IgD-negative memory B cell (primary cell): Measurements from ENCODE around the gene LAMB3. TPM values are rescaled to one million over a fixed set of nuclear protein-coding genes. Genes with fewer than 3 reads are reported as not detected.
A peak's percentile ranks its signal among the peaks of the same experiment; 100 is the strongest.

Experiments used
- H3K27ac Mint-ChIP-seq, 3 donors: one replicate each; pipeline ENCODE4 v1.8.0; 2020 to 2022; ENCODE audit warnings: mild to moderate bottlenecking in 3 of 3, mixed read lengths in 3 of 3, moderate library complexity in 1 of 3
- H3K27me3 Mint-ChIP-seq: one replicate; pipeline ENCODE4 v1.8.0; 2021; ENCODE audit warnings: mixed read lengths
- H3K36me3 Mint-ChIP-seq: one replicate; pipeline ENCODE4 v1.8.0; 2020; ENCODE audit warnings: mild to moderate bottlenecking, mixed read lengths
- H3K4me1 Mint-ChIP-seq, 3 donors: one replicate each; pipeline ENCODE4 v1.8.0; 2020 to 2022; ENCODE audit warnings: mixed read lengths in 3 of 3, mild to moderate bottlenecking in 1 of 3
- H3K4me3 Mint-ChIP-seq, 4 donors: one replicate each; pipeline ENCODE4 v1.8.0; 2020 to 2022; ENCODE audit warnings: mild to moderate bottlenecking in 4 of 4, mixed read lengths in 4 of 4, moderate library complexity in 3 of 4
- H3K9me3 Mint-ChIP-seq, 3 donors: one replicate each; pipeline ENCODE4 v1.8.0; 2020 to 2021; ENCODE audit warnings: mixed read lengths in 3 of 3, mild to moderate bottlenecking in 1 of 3
- polyA plus RNA-seq: library from polyadenylated mRNA; unstranded; fragments of 300-500 nt; fragmentation: Illumina TruSeq; gene quantifications from one replicate; pipeline ENCODE4 v1.2.3, GENCODE V29; 2021

LAMB3 gene
- polyA plus RNA-seq, 1 donor from 2014 or later: not detected

DNA sequence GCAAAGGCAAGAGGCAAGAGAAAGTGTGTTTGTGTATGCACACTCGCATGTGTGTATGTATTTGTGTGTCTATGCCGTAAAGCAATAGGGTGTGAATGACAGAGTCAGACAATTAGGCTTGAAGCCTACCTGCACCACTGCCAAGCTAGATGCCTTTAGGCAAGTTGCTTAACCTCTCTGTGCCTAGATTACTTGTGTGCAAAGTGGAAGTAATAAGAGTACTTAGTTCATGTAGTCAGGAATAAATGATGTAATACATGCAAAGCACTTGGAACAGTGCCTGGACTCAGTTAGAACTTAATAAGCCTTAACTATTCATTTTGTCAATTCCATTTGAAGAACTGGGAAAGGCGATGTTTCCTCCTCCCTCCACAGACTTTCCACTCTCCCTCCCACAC is 31.7 kb downstream of the LAMB3 start:
- Mint-ChIP-seq H3K27ac (no peak overlapping the region), H3K27me3 (peaks cover 23% of the 10 kb centered on the region), H3K36me3 (no peaks in the 10 kb centered on the region), H3K4me1 (peaks cover 0 to 1% (median 0%) of the 10 kb centered on the region in 3 donors), H3K4me3 (no peak overlapping the region), H3K9me3 (no peaks in the 10 kb centered on the region)

DNA sequence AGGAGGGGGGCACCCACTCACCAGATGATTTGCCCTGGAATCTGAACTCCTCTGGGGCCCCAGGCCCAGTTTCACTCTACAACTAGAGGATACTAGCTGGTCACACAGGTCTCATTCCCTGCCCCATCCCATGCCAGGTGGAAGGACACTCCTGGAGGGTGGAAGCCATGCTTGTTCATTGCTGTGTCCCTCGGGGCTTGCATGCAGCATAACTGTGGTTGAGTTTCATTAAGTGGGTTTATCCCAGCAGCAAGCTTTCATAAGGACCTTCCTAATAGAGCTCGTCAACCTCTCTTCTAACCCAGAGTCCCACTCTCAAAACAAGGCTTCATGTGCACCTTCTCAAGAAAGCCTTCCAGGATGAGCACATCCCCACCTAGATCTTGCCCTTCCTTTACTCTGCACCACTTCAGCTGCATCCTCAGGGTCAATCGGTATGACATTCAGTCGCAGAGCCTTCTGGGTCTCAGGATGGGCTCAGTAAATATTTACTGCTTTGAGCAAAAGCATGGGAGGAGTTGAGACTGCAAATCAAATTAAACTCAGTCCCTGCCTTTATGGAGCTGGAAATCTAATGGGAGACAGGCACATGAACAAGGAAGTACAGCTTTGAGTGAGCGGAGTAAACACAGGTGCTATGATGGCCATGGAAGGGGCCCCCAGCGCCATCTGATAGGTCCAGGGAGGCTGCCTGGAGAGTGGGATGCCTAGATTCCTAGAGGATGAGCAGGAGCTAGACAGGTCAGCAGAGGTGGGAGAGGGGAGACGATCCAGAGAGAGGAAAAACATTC is 32.3 kb downstream of the LAMB3 start:
- Mint-ChIP-seq H3K27ac (no peak overlapping the region), H3K36me3 (no peaks in the 10 kb centered on the region), H3K27me3 (peaks cover 23% of the 10 kb centered on the region)

GRCh38 chr1:209618756-209619420 is 33.3 kb downstream of the LAMB3 start:
- Mint-ChIP-seq H3K4me3 (no peak overlapping the region), H3K27ac (no peak overlapping the region)

More for the DNA sequence above, 32.3 kb downstream of the LAMB3 start:
- no peaks in the 10 kb centered on the region for H3K9me3 Mint-ChIP-seq
- peaks cover 0 to 1% (median 0%) of the 10 kb centered on the region in 3 donors for H3K4me1 Mint-ChIP-seq
- H3K4me3 Mint-ChIP-seq: no peak overlapping the region

DNA sequence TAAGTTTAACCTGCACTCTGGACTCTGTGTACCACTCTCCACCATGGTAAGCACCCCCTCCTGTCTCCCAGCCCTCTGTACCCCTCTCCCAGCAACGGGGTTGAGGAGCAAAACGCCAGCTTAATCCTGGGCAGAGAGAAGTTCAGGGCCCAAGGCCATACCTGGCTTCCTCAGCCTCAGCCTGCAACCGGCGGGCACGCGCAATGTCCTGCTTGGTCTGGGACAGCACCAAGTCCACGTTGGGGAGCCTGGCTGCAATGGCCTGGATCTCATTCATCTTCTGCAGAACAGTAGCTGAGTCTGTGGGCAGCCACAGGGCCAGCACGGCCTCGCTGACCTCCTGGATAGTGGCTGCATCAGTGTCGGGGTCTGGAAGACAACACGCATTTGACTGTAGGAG is 33.9 kb downstream of the LAMB3 start:
- Mint-ChIP-seq H3K9me3 (no peaks in the 10 kb centered on the region), H3K36me3 (no peaks in the 10 kb centered on the region), H3K27me3 (peaks cover 17% of the 10 kb centered on the region), H3K27ac (no peak overlapping the region), H3K4me1 (no peaks in the 10 kb centered on the region), H3K4me3 (no peak overlapping the region)

More at GRCh38 chr1:209618756-209619420, 33.3 kb downstream of the LAMB3 start:
- H3K9me3 Mint-ChIP-seq: no peaks in the 10 kb centered on the region
- H3K27me3 Mint-ChIP-seq: peaks cover 17% of the 10 kb centered on the region
- H3K36me3 Mint-ChIP-seq: no peaks in the 10 kb centered on the region
- no peaks in the 10 kb centered on the region for H3K4me1 Mint-ChIP-seq

- H3K4me3 Mint-ChIP-seq: no peak overlapping the region
- H3K27me3 Mint-ChIP-seq: peaks cover 17% of the 10 kb centered on the region
- no peaks in the 10 kb centered on the region for H3K9me3 Mint-ChIP-seq
- no peak overlapping the region for H3K27ac Mint-ChIP-seq
- no peaks in the 10 kb centered on the region for H3K36me3 Mint-ChIP-seq
- H3K4me1 Mint-ChIP-seq: no peaks in the 10 kb centered on the region
Observed at GRCh38 chr1:209617755-209618154, 34.5 kb downstream of the LAMB3 start.

- H3K4me3 Mint-ChIP-seq: no peak overlapping the region
- peaks cover 17% of the 10 kb centered on the region for H3K27me3 Mint-ChIP-seq
- H3K4me1 Mint-ChIP-seq: no peaks in the 10 kb centered on the region
- H3K27ac Mint-ChIP-seq: peak overlapping the region in 1 of 3 donors; percentile 3
- H3K36me3 Mint-ChIP-seq: no peaks in the 10 kb centered on the region
- no peaks in the 10 kb centered on the region for H3K9me3 Mint-ChIP-seq
Observed at GRCh38 chr1:209617047-209617673, 35.1 kb downstream of the LAMB3 start.

GRCh38 chr1:209616366-209617046 is 35.7 kb downstream of the LAMB3 start:
- peak overlapping the region in 1 of 3 donors; percentile 36 for H3K27ac Mint-ChIP-seq
- peaks cover 15% of the 10 kb centered on the region for H3K27me3 Mint-ChIP-seq
- no peaks in the 10 kb centered on the region for H3K9me3 Mint-ChIP-seq
- H3K4me1 Mint-ChIP-seq: no peaks in the 10 kb centered on the region
- H3K4me3 Mint-ChIP-seq: no peak overlapping the region
- no peaks in the 10 kb centered on the region for H3K36me3 Mint-ChIP-seq

GRCh38 chr1:209614906-209615305 is 37.3 kb downstream of the LAMB3 start:
- no peaks in the 10 kb centered on the region for H3K9me3 Mint-ChIP-seq
- H3K4me3 Mint-ChIP-seq: no peak overlapping the region
- H3K4me1 Mint-ChIP-seq: no peaks in the 10 kb centered on the region
- no peaks in the 10 kb centered on the region for H3K36me3 Mint-ChIP-seq
- H3K27me3 Mint-ChIP-seq: peaks cover 15% of the 10 kb centered on the region
- H3K27ac Mint-ChIP-seq: peak overlapping the region in 1 of 3 donors; percentile 29

GRCh38 chr1:209614151-209614420 is 38.1 kb downstream of the LAMB3 start:
- no peaks in the 10 kb centered on the region for H3K4me1 Mint-ChIP-seq
- H3K27ac Mint-ChIP-seq: no peak overlapping the region
- no peak overlapping the region for H3K4me3 Mint-ChIP-seq
- H3K9me3 Mint-ChIP-seq: no peaks in the 10 kb centered on the region
- H3K36me3 Mint-ChIP-seq: no peaks in the 10 kb centered on the region
- peaks cover 14% of the 10 kb centered on the region for H3K27me3 Mint-ChIP-seq

- Mint-ChIP-seq H3K36me3 (no peaks in the 10 kb centered on the region), H3K27me3 (peaks cover 14% of the 10 kb centered on the region), H3K9me3 (no peaks in the 10 kb centered on the region), H3K4me3 (no peak overlapping the region), H3K27ac (peak overlapping the region in 1 of 3 donors; percentile 27), H3K4me1 (no peaks in the 10 kb centered on the region)
Observed at GRCh38 chr1:209613400-209614150, 38.6 kb downstream of the LAMB3 start.

GRCh38 chr1:209612646-209613399 is 39.4 kb downstream of the LAMB3 start:
- peaks cover 0 to 2% (median 0%) of the 10 kb centered on the region in 3 donors for H3K4me1 Mint-ChIP-seq
- no peak overlapping the region for H3K4me3 Mint-ChIP-seq
- H3K27ac Mint-ChIP-seq: no peak overlapping the region
- H3K36me3 Mint-ChIP-seq: no peaks in the 10 kb centered on the region
- H3K9me3 Mint-ChIP-seq: no peaks in the 10 kb centered on the region
- H3K27me3 Mint-ChIP-seq: peaks cover 13% of the 10 kb centered on the region

DNA sequence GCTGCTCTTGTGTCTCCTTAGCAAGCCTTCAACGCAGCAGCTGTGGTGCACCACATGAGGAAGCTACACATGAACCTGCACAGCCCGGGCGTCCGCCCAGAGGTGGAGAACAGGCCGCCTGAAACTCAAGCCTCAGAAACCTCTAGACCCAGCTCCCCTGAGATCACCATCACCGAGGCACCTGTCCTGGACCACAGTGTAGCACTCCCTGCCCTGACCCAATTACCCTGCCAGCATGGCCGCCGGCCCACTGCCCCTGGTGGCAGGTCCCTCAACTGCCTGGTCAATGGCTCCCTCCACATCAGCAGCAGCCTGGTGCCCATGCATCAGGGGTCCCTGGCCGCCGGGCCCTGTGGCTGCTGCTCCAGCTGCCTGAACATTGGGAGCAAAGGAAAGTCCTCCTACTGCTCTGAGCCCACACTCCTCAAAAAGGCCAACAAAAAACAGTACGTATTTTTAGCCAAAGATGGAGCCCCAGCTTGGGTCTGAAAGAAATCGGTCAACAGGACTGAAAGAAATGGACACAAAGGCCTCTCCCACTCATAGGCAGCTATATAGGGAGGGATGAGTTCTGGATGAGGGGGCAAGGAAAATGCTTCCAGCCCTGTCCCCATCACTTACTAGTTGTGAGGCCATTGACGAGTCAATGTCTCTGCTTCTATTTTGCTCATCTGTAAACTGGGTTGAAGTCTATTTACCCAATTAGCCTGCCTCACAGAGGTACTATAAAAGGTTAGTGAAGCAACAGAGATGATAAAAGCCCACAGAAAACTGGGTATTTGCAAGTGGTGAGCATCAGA is 40.3 kb downstream of the LAMB3 start:
- Mint-ChIP-seq H3K4me3 (no peak overlapping the region), H3K4me1 (peaks cover 0 to 2% (median 0%) of the 10 kb centered on the region in 3 donors), H3K27ac (no peak overlapping the region), H3K36me3 (no peaks in the 10 kb centered on the region), H3K27me3 (peaks cover 9% of the 10 kb centered on the region), H3K9me3 (no peaks in the 10 kb centered on the region)

DNA sequence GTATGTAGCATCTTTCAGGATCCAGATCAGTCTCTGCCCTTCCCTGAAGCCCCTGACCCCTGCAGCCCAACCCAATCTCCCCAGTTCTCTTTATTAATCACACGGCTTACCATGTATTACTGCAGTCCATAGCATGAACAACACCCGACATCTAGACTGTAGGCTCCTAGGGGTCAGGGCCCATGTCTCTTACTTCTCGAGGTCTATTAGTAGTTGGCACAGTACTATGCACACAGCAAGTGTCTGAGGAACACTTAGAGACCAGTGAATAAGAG is 41.7 kb downstream of the LAMB3 start:
- H3K4me1 Mint-ChIP-seq: peaks cover 0 to 2% (median 0%) of the 10 kb centered on the region in 3 donors
- H3K9me3 Mint-ChIP-seq: no peaks in the 10 kb centered on the region
- H3K27me3 Mint-ChIP-seq: peaks cover 3% of the 10 kb centered on the region
- H3K27ac Mint-ChIP-seq: no peak overlapping the region
- H3K36me3 Mint-ChIP-seq: no peaks in the 10 kb centered on the region
- no peak overlapping the region for H3K4me3 Mint-ChIP-seq
